SK-N-MC (cell line): ENCODE results near the gene PET100.

Source experiments
- EZH2 ChIP-seq: fragments of 200-600 bp; sonication (generic); IDR thresholded peaks from one replicate; pipeline ENCODE4 v1.6.1; 2017; ENCODE audit warnings: antibody characterized with exemption
- POLR2AphosphoS5 ChIP-seq: IDR thresholded peaks from 2 replicates; pipeline ENCODE4 v1.6.1; 2012; ENCODE audit warnings: mild to moderate bottlenecking, low read depth, low read length, borderline replicate concordance

DNA sequence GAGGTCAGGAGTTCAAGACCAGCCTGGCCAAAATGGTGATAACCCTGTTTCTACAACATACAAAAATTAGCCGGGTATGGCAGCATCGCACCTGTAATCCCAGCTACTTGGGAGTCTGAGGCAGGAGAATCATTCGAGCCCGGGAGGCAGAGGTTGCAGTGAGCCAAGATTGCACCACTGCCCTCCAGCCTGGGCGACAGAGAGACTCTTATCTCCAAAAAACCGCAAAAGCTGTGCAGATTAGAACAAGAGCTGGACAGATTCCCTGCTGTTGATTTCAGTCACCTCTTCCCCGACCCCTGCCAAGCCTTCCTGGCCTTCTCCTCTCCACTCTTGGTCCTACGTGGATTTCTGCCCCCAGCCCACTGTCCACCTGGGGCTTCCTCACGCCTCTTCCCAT, 25.7 kb upstream of the PET100 start:
- TF ChIP-seq EZH2 (no peak), POLR2AphosphoS5 (no peak)
